H1 (cell line): ENCODE measurements around the gene HMCN2. TPM values are rescaled to one million over a fixed set of nuclear protein-coding genes. Genes with fewer than 3 reads are reported as not detected.

Experiments
- CTCF ChIA-PET: fragments of 300-600 bp; sonication (Branson Sonifier 250); formaldehyde crosslinking; loops from one replicate; lab custom pipeline; 2021; ENCODE audit not compliant: partially characterized antibody; lab: Charles Lee
- POLR2A ChIA-PET: fragments of 300-600 bp; sonication (Branson Sonifier 250); formaldehyde crosslinking; loops from one replicate; lab custom pipeline; 2021; ENCODE audit warnings: inconsistent platforms; ENCODE audit not compliant: partially characterized antibody; lab: Charles Lee
- DNase-seq, 2 experiments: peaks; one replicate each; pipeline versions ENCODE4 v3.0.0 to v3.0.0-alpha.2; 2010 to 2022; ENCODE audit warnings: low spot score in 2 of 2, low read depth in 1 of 2, mixed read lengths in 1 of 2
- FAIRE-seq: peaks from 2 replicates; lab custom pipeline; 2011; peaks lifted over from hg19 to GRCh38; lab: Jason Lieb, UNC
- H2AFZ ChIP-seq: 2 replicates; pipeline ENCODE4 v1.8.1; 2012; ENCODE audit warnings: low read length, inconsistent platforms
- H2AK5ac ChIP-seq: 2 replicates; pipeline ENCODE4 v1.6.1; 2013; ENCODE audit warnings: low read depth, low read length
- H2BK120ac ChIP-seq: replicated peaks from 2 replicates; pipeline ENCODE3; 2013; ENCODE audit warnings: low read depth, low read length, inconsistent platforms
- H2BK12ac ChIP-seq: 2 replicates; pipeline ENCODE4 v1.6.1; 2013; ENCODE audit warnings: low read depth, low read length
- H2BK15ac ChIP-seq: 2 replicates; pipeline ENCODE4 v1.6.1; 2013; ENCODE audit warnings: low read length
- H2BK20ac ChIP-seq: 2 replicates; pipeline ENCODE4 v1.6.1; 2013; ENCODE audit warnings: low read length
- H2BK5ac ChIP-seq: 2 replicates; pipeline ENCODE4 v1.6.1; 2013; ENCODE audit warnings: low read depth, low read length
- H3K14ac ChIP-seq: 2 replicates; pipeline ENCODE4 v1.6.1; 2013; ENCODE audit warnings: inconsistent platforms; ENCODE audit not compliant: insufficient read length
- H3K18ac ChIP-seq: 2 replicates; pipeline ENCODE4 v1.6.1; 2013; ENCODE audit warnings: low read length; ENCODE audit errors: extremely low read depth
- H3K23ac ChIP-seq: 2 replicates; pipeline ENCODE4 v1.6.1; 2013; ENCODE audit warnings: inconsistent platforms; ENCODE audit not compliant: insufficient read length
- H3K23me2 ChIP-seq: 2 replicates; pipeline ENCODE4 v1.6.1; 2013; ENCODE audit warnings: low read depth, low read length
- H3K27ac ChIP-seq: 2 replicates; pipeline ENCODE4 v1.6.1; 2011; ENCODE audit warnings: low read depth, low read length, inconsistent platforms
- H3K27me3 ChIP-seq, 4 experiments: replicated peaks in 1 of 4; 1 replicate in 1 of 4; 2 replicates in 3 of 4; pipeline versions ENCODE4 v1.6.1 to v1.8.1; 2011 to 2013; ENCODE audit warnings: low read length in 3 of 4, mild to moderate bottlenecking in 3 of 4, inconsistent platforms in 2 of 4, mixed read lengths in 2 of 4, moderate library complexity in 1 of 4; ENCODE audit not compliant: control insufficient read depth in 3 of 4, insufficient read depth in 3 of 4; ENCODE audit errors: extremely low read depth in 1 of 4
- H3K36me3 ChIP-seq, 4 experiments: 2 replicates each; pipeline versions ENCODE4 v1.6.1 to v1.8.1; 2011 to 2013; ENCODE audit warnings: mild to moderate bottlenecking in 4 of 4, low read length in 3 of 4, moderate library complexity in 2 of 4, control low read depth in 1 of 4, inconsistent platforms in 1 of 4; ENCODE audit not compliant: insufficient read depth in 4 of 4, control insufficient read depth in 2 of 4
- H3K4ac ChIP-seq: replicated peaks from 2 replicates; pipeline ENCODE3; 2013; ENCODE audit warnings: low read length, low read depth, mixed read lengths, inconsistent platforms; ENCODE audit not compliant: insufficient read length
- H3K4me1 ChIP-seq, 4 experiments: replicated peaks in 1 of 4; 1 replicate in 1 of 4; 2 replicates in 3 of 4; pipeline versions ENCODE4 v1.6.1 to v1.8.1; 2011 to 2013; ENCODE audit warnings: low read length in 3 of 4, inconsistent platforms in 2 of 4, mixed read lengths in 1 of 4; ENCODE audit not compliant: insufficient read depth in 4 of 4, control insufficient read depth in 3 of 4
- H3K4me2 ChIP-seq, 2 experiments: 2 replicates each; pipeline versions ENCODE4 v1.6.1 to v1.8.1; 2011 to 2013; ENCODE audit warnings: low read depth in 2 of 2, low read length in 2 of 2, control low read depth in 1 of 2, inconsistent platforms in 1 of 2, mild to moderate bottlenecking in 1 of 2; ENCODE audit not compliant: insufficient read depth in 1 of 2
- H3K4me3 ChIP-seq, 4 experiments: fragments of 200-600, 300-600 bp in 1 of 4; sonication (generic), shearing (Covaris generic), sonication (Bioruptor Twin) in 1 of 4; 2 replicates each; pipeline versions ENCODE4 v1.5.1 to v1.8.1; 2011 to 2016; ENCODE audit warnings: low read length in 4 of 4, low read depth in 3 of 4, control low read depth in 2 of 4, inconsistent platforms in 2 of 4, mild to moderate bottlenecking in 2 of 4, mixed read lengths in 1 of 4, moderate library complexity in 1 of 4; ENCODE audit not compliant: insufficient read depth in 2 of 4; ENCODE audit errors: extremely low read depth in 1 of 4
- H3K56ac ChIP-seq: replicated peaks from 2 replicates; pipeline ENCODE3; 2013; ENCODE audit warnings: low read depth, mild to moderate bottlenecking, mixed read lengths, low read length, inconsistent platforms; ENCODE audit not compliant: insufficient read length
- H3K79me1 ChIP-seq: 2 replicates; pipeline ENCODE4 v1.6.1; 2013; ENCODE audit warnings: low read depth, low read length, control low read depth
- H3K79me2 ChIP-seq, 2 experiments: 2 replicates each; pipeline versions ENCODE4 v1.6.1 to v1.8.1; 2012 to 2013; ENCODE audit warnings: low read length in 2 of 2, mild to moderate bottlenecking in 2 of 2, inconsistent platforms in 1 of 2; ENCODE audit not compliant: insufficient read depth in 2 of 2, control insufficient read depth in 1 of 2
- H3K9ac ChIP-seq, 4 experiments: replicated peaks in 1 of 4; 1 replicate in 1 of 4; 2 replicates in 3 of 4; pipeline versions ENCODE4 v1.6.1 to v1.8.1; 2011 to 2013; ENCODE audit warnings: low read depth in 3 of 4, low read length in 3 of 4, control low read depth in 2 of 4, mild to moderate bottlenecking in 2 of 4, moderate library complexity in 2 of 4, inconsistent platforms in 1 of 4; ENCODE audit errors: extremely low read depth in 1 of 4
- H3K9me3 ChIP-seq, 2 experiments: 2 replicates each; pipeline versions ENCODE4 v1.6.1 to v1.8.1; 2012 to 2013; ENCODE audit warnings: mild to moderate bottlenecking in 2 of 2, moderate library complexity in 2 of 2, control low read depth in 1 of 2, inconsistent platforms in 1 of 2, low read depth in 1 of 2, low read length in 1 of 2, mixed read lengths in 1 of 2; ENCODE audit not compliant: insufficient read depth in 2 of 2
- H4K20me1 ChIP-seq, 2 experiments: replicated peaks in 1 of 2; 2 replicates each; pipeline versions ENCODE3 to v1.8.1; 2011 to 2013; ENCODE audit warnings: inconsistent platforms in 2 of 2, low read length in 2 of 2, mild to moderate bottlenecking in 1 of 2; ENCODE audit not compliant: insufficient read depth in 2 of 2, control insufficient read depth in 1 of 2
- H4K5ac ChIP-seq: 2 replicates; pipeline ENCODE4 v1.6.1; 2013; ENCODE audit warnings: low read length, low read depth, mixed read lengths, inconsistent platforms; ENCODE audit not compliant: insufficient read length
- H4K8ac ChIP-seq: 2 replicates; pipeline ENCODE4 v1.8.0; 2013; ENCODE audit warnings: mild to moderate bottlenecking, moderate library complexity, low read length, inconsistent platforms; ENCODE audit not compliant: insufficient read depth; ENCODE audit errors: extremely low read depth
- H4K91ac ChIP-seq: replicated peaks from 2 replicates; pipeline ENCODE3; 2013; ENCODE audit warnings: low read length, mixed read lengths, inconsistent platforms; ENCODE audit not compliant: insufficient read length
- ATF3 ChIP-seq: IDR thresholded peaks from 2 replicates; pipeline ENCODE4 v1.6.1; 2011; ENCODE audit warnings: low read depth, mild to moderate bottlenecking, low read length; ENCODE audit not compliant: insufficient read depth
- EP300 ChIP-seq, 2 experiments: IDR thresholded peaks; 1 replicate in 1 of 2; 2 replicates in 1 of 2; pipeline ENCODE4 v1.6.1; 2011 to 2012; ENCODE audit warnings: low read depth in 2 of 2, low read length in 2 of 2, mild to moderate bottlenecking in 2 of 2, borderline replicate concordance in 1 of 2, inconsistent platforms in 1 of 2, moderate library complexity in 1 of 2
- JUND ChIP-seq: IDR thresholded peaks from 2 replicates; pipeline ENCODE4 v1.6.1; 2011; ENCODE audit warnings: mild to moderate bottlenecking, improper control_type of control experiment, low read length
- RXRA ChIP-seq: IDR thresholded peaks from 2 replicates; pipeline ENCODE4 v1.6.1; 2011; ENCODE audit warnings: low read depth, mild to moderate bottlenecking, low read length, moderate library complexity; ENCODE audit not compliant: insufficient read depth
- SIX5 ChIP-seq: IDR thresholded peaks from 2 replicates; pipeline ENCODE4 v1.6.1; 2011; ENCODE audit warnings: mild to moderate bottlenecking, low read depth, low read length
- WGBS, 2 experiments: shearing (Covaris generic) in 1 of 2; methylation state at CpG; one replicate each; pipeline versions ENCODE4 v1.1.6 to v1.1.7; 2013 to 2015; ENCODE audit warnings: low lambda C conversion rate in 2 of 2, mixed read lengths in 2 of 2, inconsistent platforms in 1 of 2, low coverage in 1 of 2, missing lambda C conversion rate in 1 of 2; ENCODE audit not compliant: insufficient replicate concordance in 2 of 2, insufficient coverage in 1 of 2, insufficient read length in 1 of 2; ENCODE audit errors: extremely low coverage in 1 of 2, missing lambda C conversion rate in 1 of 2; 5-methylcytosine and 5-hydroxymethylcytosine counted together
- polyA plus RNA-seq, 7 experiments: library from polyadenylated mRNA; depleted of rRNA in 3 of 7; stranded (reverse) in 5 of 7; unstranded in 2 of 7; fragments of >200 nt in 5 of 7; fragments of 200-250 nt in 2 of 7; gene quantifications; 1 replicate in 5 of 7; 2 replicates in 1 of 7; 4 replicates in 1 of 7; pipeline versions ENCODE4 v1.2.1 to v1.2.3, GENCODE V29; 2011 to 2013; ENCODE audit warnings: missing spikeins in 2 of 7, mixed read lengths in 2 of 7
- total RNA-seq: library from RNA; stranded (reverse); fragmentation: NEBNext Ultra II Directional; extraction: Animal tissue kit (Norgen Biotek cat#: 25700); gene quantifications from 2 replicates; pipeline ENCODE4 v1.2.1, GENCODE V29; 2021

The HMCN2 gene
- total and polyA plus RNA-seq, 2 of the 8 experiments (the other 6 are each of a cell fraction or from before 2014, with no cell fraction given), result 5.0 to 9.1 TPM

GRCh38 chr9:130328349-130328801 lies 62.8 kb downstream of the HMCN2 start:
- TF ChIP-seq SIX5 (no peak), JUND (no peak), EP300 (IDR thresholded peaks at IDR 0.05; ENCODE audit: borderline replicate concordance in 1 of 2, low read depth in 2 of 2, low read length in 2 of 2) (no peak), ATF3 (no peak), RXRA (no peak)
- TF ChIP-seq, all 59 proteins: peak for 0
- Histone ChIP-seq H3K4ac (no peak overlapping the region), H4K20me1 (no peaks in the 10 kb centered on the region), H3K18ac (no peak overlapping the region), H3K9me3 (no peaks in the 10 kb centered on the region), H3K23me2 (no peaks in the 10 kb centered on the region; the same call in 1 of the 2 replicates), H3K9ac (no peak overlapping the region), H2BK5ac (no peak overlapping the region), H4K8ac (no peak overlapping the region), H3K79me2 (no peaks in the 10 kb centered on the region), H3K4me3 (no peak overlapping the region), H2AFZ (no peak overlapping the region), H2BK12ac (no peak overlapping the region), H3K79me1 (no peaks in the 10 kb centered on the region), H3K23ac (no peak overlapping the region), H3K4me2 (no peak overlapping the region), H3K27ac (no peak overlapping the region), H3K4me1 (no peaks in the 10 kb centered on the region; a peak in 1 of 7 replicates), H4K91ac (no peak overlapping the region), H4K5ac (no peak overlapping the region), H3K14ac (no peak overlapping the region), H2BK15ac (no peak overlapping the region), H2BK120ac (no peak overlapping the region), H2BK20ac (no peak overlapping the region), H3K27me3 (no peaks in the 10 kb centered on the region), H3K56ac (no peak overlapping the region), H3K36me3 (no peaks in the 10 kb centered on the region), H2AK5ac (no peak overlapping the region)
- POLR2A ChIA-PET, result interaction anchor here (1.6 kb wide), 1 partner anchor 13 kb away, joined by 4 read pairs; no protein-coding TSS in a partner anchor
- CTCF ChIA-PET, result interaction anchor here (0.5 to 4.6 kb wide), 13 partner anchors 8 to 1250 kb away, joined by 3 to 53 read pairs (median 7); no protein-coding TSS in a partner anchor
- DNase-seq (no peak), FAIRE-seq (no peak)
- WGBS, 2 experiments, result 87% methylated on average over 15 of the region's 15 CpGs; no CpG with 5 or more reads in 1 of the 2 experiments
